ENCODE data around the gene NFIB. TPM values are rescaled to one million over a fixed set of nuclear protein-coding genes. Genes with fewer than 3 reads are reported as not detected.

NFIB gene
- total RNA-seq, 5 donors from 2014 or later (not counting 1 experiment from before 2014, with no cell fraction given): 0.15 to 0.89 (median 0.39) TPM; not detected in 1

- no peak overlapping the region for H3K4me3 Mint-ChIP-seq
These were observed 39.5 kb upstream of the NFIB start for GRCh38 chr9:14353222-14354056.

GRCh38 chr9:14352503-14352902 is 38.6 kb upstream of the NFIB start:
- peaks cover 10 to 13% (median 11%) of the 10 kb centered on the region in 3 donors for H3K4me1 Mint-ChIP-seq
- DNase-seq (no peak), ATAC-seq (replicated peaks in 1 of 4) (no peak)
- POLR2A ChIA-PET: no interaction called here
- peaks cover 61 to 69% of the 10 kb centered on the region in 2 donors for H3K27me3 Mint-ChIP-seq
- Histone ChIP-seq H3K9me3 (no peaks in the 10 kb centered on the region), H3K4me1 (ENCODE audit: control insufficient read depth in 1 of 2, extremely low read depth in 1 of 2, insufficient read depth in 2 of 2, low read length in 2 of 2) (peaks cover 0 to 5% of the 10 kb centered on the region in 2 experiments), H3K36me3 (ENCODE audit: control insufficient read depth in 2 of 2, extremely low read depth in 1 of 2, insufficient read depth in 1 of 2, low read length in 1 of 2) (no peaks in the 10 kb centered on the region), H3K27me3 (replicated peaks in 1 of 2; ENCODE audit: control insufficient read depth in 2 of 2, extremely low read depth in 1 of 2, insufficient read depth in 2 of 2, low read length in 1 of 2) (peaks cover 0 to 48% of the 10 kb centered on the region in 2 experiments), H3K27ac (ENCODE audit: low read length) (no peak overlapping the region), H3K4me3 (ENCODE audit: control insufficient read depth in 1 of 2, extremely low read depth in 1 of 2, low read length in 1 of 2) (no peak overlapping the region)
- H3K27ac Mint-ChIP-seq: no peak overlapping the region
- WGBS (ENCODE audit: insufficient coverage): 85% methylated on average over 3 of the region's 4 CpGs
- H3K4me3 Mint-ChIP-seq: no peak overlapping the region
- H3K36me3 Mint-ChIP-seq: no peaks in the 10 kb centered on the region
- no peaks in the 10 kb centered on the region for H3K9me3 Mint-ChIP-seq
- CTCF ChIA-PET: interaction anchor here (1.0 to 2.8 kb wide), 3 partner anchors 30 to 925 kb away, joined by 4 to 26 read pairs (median 4); no protein-coding TSS in a partner anchor

More at GRCh38 chr9:14353222-14354056, 39.5 kb upstream of the NFIB start:
- no peaks in the 10 kb centered on the region for H3K36me3 ChIP-seq (ENCODE audit: control insufficient read depth in 2 of 2, extremely low read depth in 1 of 2, insufficient read depth in 1 of 2, low read length in 1 of 2)
- no peak overlapping the region for H3K27ac ChIP-seq (ENCODE audit: low read length)
- peak in 2 of 4 experiments; percentile 50 to 53 for ATAC-seq (replicated peaks in 1 of 4)
- peak in 34 of 35 experiments; percentile 4 to 71 (median 46) for DNase-seq
- Mint-ChIP-seq H3K4me1 (peaks cover 8 to 11% (median 11%) of the 10 kb centered on the region in 3 donors), H3K27ac (no peak overlapping the region), H3K36me3 (no peaks in the 10 kb centered on the region), H3K9me3 (no peaks in the 10 kb centered on the region), H3K27me3 (peaks cover 60 to 61% of the 10 kb centered on the region in 2 donors)
- no peak overlapping the region for H3K4me3 ChIP-seq (ENCODE audit: control insufficient read depth in 1 of 2, extremely low read depth in 1 of 2, low read length in 1 of 2)
- no peaks in the 10 kb centered on the region for H3K9me3 ChIP-seq
- H3K4me1 ChIP-seq (ENCODE audit: control insufficient read depth in 1 of 2, extremely low read depth in 1 of 2, insufficient read depth in 2 of 2, low read length in 2 of 2): peaks cover 0 to 5% of the 10 kb centered on the region in 2 experiments
- WGBS (ENCODE audit: insufficient coverage): 15% methylated on average over 17 of the region's 18 CpGs
- peaks cover 0 to 38% of the 10 kb centered on the region in 2 experiments for H3K27me3 ChIP-seq (replicated peaks in 1 of 2; ENCODE audit: control insufficient read depth in 2 of 2, extremely low read depth in 1 of 2, insufficient read depth in 2 of 2, low read length in 1 of 2)
- POLR2A ChIA-PET: no interaction called here
- CTCF ChIA-PET: interaction anchor here (0.6 to 2.8 kb wide), 6 partner anchors 24 to 1514 kb away, joined by 3 to 26 read pairs (median 5); no protein-coding TSS in a partner anchor

- no peak overlapping the region for H3K27ac Mint-ChIP-seq
- no peak overlapping the region for H3K4me3 ChIP-seq (ENCODE audit: control insufficient read depth in 1 of 2, extremely low read depth in 1 of 2, low read length in 1 of 2)
- H3K4me3 Mint-ChIP-seq: no peak overlapping the region
- peaks cover 10 to 18% (median 11%) of the 10 kb centered on the region in 3 donors for H3K4me1 Mint-ChIP-seq
- H3K36me3 ChIP-seq (ENCODE audit: control insufficient read depth in 2 of 2, extremely low read depth in 1 of 2, insufficient read depth in 1 of 2, low read length in 1 of 2): no peaks in the 10 kb centered on the region
- no peaks in the 10 kb centered on the region for H3K9me3 Mint-ChIP-seq
- peaks cover 64 to 77% of the 10 kb centered on the region in 2 donors for H3K27me3 Mint-ChIP-seq
- DNase-seq (no peak), ATAC-seq (replicated peaks in 1 of 4) (no peak)
- WGBS (ENCODE audit: insufficient coverage): 77% methylated on average over 5 of the region's 5 CpGs
- ChIA-PET CTCF (interaction anchor here in 1 of 2 donors (0.6 kb wide), 1 partner anchor 48 kb away, joined by 3 read pairs; no protein-coding TSS in a partner anchor), POLR2A (no interaction called here)
- H3K4me1 ChIP-seq (ENCODE audit: control insufficient read depth in 1 of 2, extremely low read depth in 1 of 2, insufficient read depth in 2 of 2, low read length in 2 of 2): peaks cover 0 to 5% of the 10 kb centered on the region in 2 experiments
- H3K36me3 Mint-ChIP-seq: no peaks in the 10 kb centered on the region
- H3K9me3 ChIP-seq: no peaks in the 10 kb centered on the region
- no peak overlapping the region for H3K27ac ChIP-seq (ENCODE audit: low read length)
- H3K27me3 ChIP-seq (replicated peaks in 1 of 2; ENCODE audit: control insufficient read depth in 2 of 2, extremely low read depth in 1 of 2, insufficient read depth in 2 of 2, low read length in 1 of 2): peaks cover 3 to 60% of the 10 kb centered on the region in 2 experiments
These were observed 37.4 kb upstream of the NFIB start for GRCh38 chr9:14351221-14351836.

- H3K9me3 Mint-ChIP-seq: no peaks in the 10 kb centered on the region
These were observed 36.8 kb upstream of the NFIB start for GRCh38 chr9:14350754-14351153.

GRCh38 chr9:14350349-14350728 is 36.4 kb upstream of the NFIB start:
- Mint-ChIP-seq H3K4me1 (peaks cover 14 to 22% (median 16%) of the 10 kb centered on the region in 3 donors), H3K27me3 (peaks cover 72 to 79% of the 10 kb centered on the region in 2 donors), H3K36me3 (no peaks in the 10 kb centered on the region), H3K27ac (no peak overlapping the region), H3K4me3 (no peak overlapping the region), H3K9me3 (no peaks in the 10 kb centered on the region)
- ATAC-seq (replicated peaks in 1 of 4) (no peak), DNase-seq (no peak)
- WGBS (ENCODE audit: insufficient coverage): 33% methylated on average over 2 of the region's 10 CpGs
- H3K4me1 ChIP-seq (ENCODE audit: control insufficient read depth in 1 of 2, extremely low read depth in 1 of 2, insufficient read depth in 2 of 2, low read length in 2 of 2): peaks cover 0 to 5% of the 10 kb centered on the region in 2 experiments
- no peaks in the 10 kb centered on the region for H3K36me3 ChIP-seq (ENCODE audit: control insufficient read depth in 2 of 2, extremely low read depth in 1 of 2, insufficient read depth in 1 of 2, low read length in 1 of 2)
- H3K9me3 ChIP-seq: no peaks in the 10 kb centered on the region
- ChIA-PET POLR2A (interaction anchor here in 1 of 2 donors (0.6 kb wide), 1 partner anchor 14 kb away, joined by 3 read pairs; no protein-coding TSS in a partner anchor), CTCF (no interaction called here)
- H3K27me3 ChIP-seq (replicated peaks in 1 of 2; ENCODE audit: control insufficient read depth in 2 of 2, extremely low read depth in 1 of 2, insufficient read depth in 2 of 2, low read length in 1 of 2): peaks cover 7 to 69% of the 10 kb centered on the region in 2 experiments
- H3K27ac ChIP-seq (ENCODE audit: low read length): no peak overlapping the region
- H3K4me3 ChIP-seq (ENCODE audit: control insufficient read depth in 1 of 2, extremely low read depth in 1 of 2, low read length in 1 of 2): no peak overlapping the region

More at GRCh38 chr9:14350754-14351153, 36.8 kb upstream of the NFIB start:
- Mint-ChIP-seq H3K27me3 (peaks cover 68 to 79% of the 10 kb centered on the region in 2 donors), H3K36me3 (no peaks in the 10 kb centered on the region), H3K27ac (no peak overlapping the region), H3K4me1 (peaks cover 12 to 19% (median 13%) of the 10 kb centered on the region in 3 donors), H3K4me3 (no peak overlapping the region)
- 26% methylated on average over 5 of the region's 11 CpGs for WGBS (ENCODE audit: insufficient coverage)
- ChIA-PET POLR2A (interaction anchor here in 1 of 2 donors (0.6 kb wide), 1 partner anchor 15 kb away, joined by 3 read pairs; no protein-coding TSS in a partner anchor), CTCF (interaction anchor here in 1 of 2 donors (0.6 kb wide), 1 partner anchor 49 kb away, joined by 3 read pairs; no protein-coding TSS in a partner anchor)
- Histone ChIP-seq H3K4me1 (ENCODE audit: control insufficient read depth in 1 of 2, extremely low read depth in 1 of 2, insufficient read depth in 2 of 2, low read length in 2 of 2) (peaks cover 0 to 5% of the 10 kb centered on the region in 2 experiments), H3K27me3 (replicated peaks in 1 of 2; ENCODE audit: control insufficient read depth in 2 of 2, extremely low read depth in 1 of 2, insufficient read depth in 2 of 2, low read length in 1 of 2) (peaks cover 4 to 65% of the 10 kb centered on the region in 2 experiments), H3K4me3 (ENCODE audit: control insufficient read depth in 1 of 2, extremely low read depth in 1 of 2, low read length in 1 of 2) (no peak overlapping the region), H3K9me3 (no peaks in the 10 kb centered on the region), H3K36me3 (ENCODE audit: control insufficient read depth in 2 of 2, extremely low read depth in 1 of 2, insufficient read depth in 1 of 2, low read length in 1 of 2) (no peaks in the 10 kb centered on the region), H3K27ac (ENCODE audit: low read length) (no peak overlapping the region)
- no peak for DNase-seq
- ATAC-seq (replicated peaks in 1 of 4): no peak

All from T-cell (primary cell).